Measurements from ENCODE around the gene HOXB13.

DNA sequence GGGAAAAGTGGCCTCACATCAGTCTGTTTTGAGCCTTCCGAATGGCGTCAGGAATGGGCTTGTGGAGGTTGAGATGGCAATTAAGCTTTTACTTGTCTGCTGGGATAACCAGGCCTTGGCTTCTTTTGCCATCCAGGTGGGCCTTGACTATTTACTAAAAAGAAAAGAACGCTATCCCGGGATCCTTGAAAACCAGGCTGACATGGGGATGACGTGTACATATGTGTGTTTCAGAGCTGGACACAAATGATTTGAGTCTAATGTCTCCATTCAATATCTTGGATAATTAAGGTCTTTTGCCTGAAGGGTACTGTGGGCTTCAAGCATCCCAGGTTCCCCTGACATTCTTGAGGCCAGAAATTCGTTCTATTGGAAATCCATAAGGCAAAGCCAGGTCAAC is 32.6 kb upstream of the HOXB13 start:
- TF ChIP-seq EZH2 (IDR thresholded peaks at IDR 0.05; ENCODE audit: insufficient read depth, poor library complexity, severe bottlenecking) (no peak), EZH2phosphoT487 (IDR thresholded peaks at IDR 0.05; ENCODE audit: insufficient read depth, low read depth) (no peak)
